Karpas-422 (cell line): ENCODE results near the gene FANCM. TPM values are rescaled to one million over a fixed set of nuclear protein-coding genes. Genes with fewer than 3 reads are reported as not detected.
"Not testable (repeated sequence)": the region's sequence is repeated elsewhere in the genome, so short reads cannot be mapped to it uniquely, and the experiment has no call there.

Experiments
- DNase-seq: peaks from one replicate; pipeline ENCODE4 v3.0.0-alpha.2; 2015
- H2AFZ ChIP-seq: fragments of 200-600 bp; sonication (generic); 2 replicates; pipeline ENCODE4 v1.6.1; 2014; ENCODE audit warnings: antibody characterized with exemption, low read length, mixed read lengths
- H3K27ac ChIP-seq: fragments of 200-600 bp; sonication (generic); 2 replicates; pipeline ENCODE4 v1.5.1; 2014; ENCODE audit warnings: mild to moderate bottlenecking, low read length, moderate library complexity
- H3K27me3 ChIP-seq: fragments of 200-600 bp; sonication (generic); 2 replicates; pipeline ENCODE4 v1.6.1; 2014; ENCODE audit warnings: low read length, mixed read lengths
- H3K36me3 ChIP-seq: fragments of 200-600 bp; sonication (generic); 2 replicates; pipeline ENCODE4 v1.6.1; 2014; ENCODE audit warnings: low read length, mixed read lengths; ENCODE audit not compliant: insufficient read depth
- H3K4me1 ChIP-seq: fragments of 200-600 bp; sonication (generic); 2 replicates; pipeline ENCODE4 v1.6.1; 2014; ENCODE audit warnings: mild to moderate bottlenecking, low read length, mixed read lengths
- H3K4me2 ChIP-seq: fragments of 200-600 bp; sonication (generic); 2 replicates; pipeline ENCODE4 v1.6.1; 2014; ENCODE audit warnings: low read length, low read depth, mild to moderate bottlenecking; ENCODE audit not compliant: poor library complexity, severe bottlenecking
- H3K4me3 ChIP-seq: fragments of 200-600 bp; sonication (generic); 2 replicates; pipeline ENCODE4 v1.5.1; 2014; ENCODE audit warnings: mild to moderate bottlenecking, antibody characterized with exemption, low read length, mixed read lengths
- H3K79me2 ChIP-seq: fragments of 200-600 bp; sonication (generic); 2 replicates; pipeline ENCODE4 v1.6.1; 2014; ENCODE audit warnings: mild to moderate bottlenecking, low read length, mixed read lengths
- H3K9ac ChIP-seq: fragments of 200-600 bp; sonication (generic); 2 replicates; pipeline ENCODE4 v1.6.0; 2014; ENCODE audit warnings: low read length
- H3K9me2 ChIP-seq: fragments of 200-600 bp; sonication (generic), shearing (Covaris generic); replicated peaks from 2 replicates; pipeline ENCODE4 v1.6.0; 2014; ENCODE audit warnings: mild to moderate bottlenecking, low read length, moderate library complexity; ENCODE audit not compliant: insufficient read depth
- H3K9me3 ChIP-seq: fragments of 300-700, 200-600 bp; sonication (generic); 2 replicates; pipeline ENCODE4 v1.6.1; 2014; ENCODE audit warnings: low read length, mixed read lengths
- H4K20me1 ChIP-seq: fragments of 200-600 bp; sonication (generic); 2 replicates; pipeline ENCODE4 v1.6.1; 2014; ENCODE audit warnings: mild to moderate bottlenecking, antibody characterized with exemption, low read length, low read depth; ENCODE audit not compliant: insufficient read depth
- total RNA-seq: library from RNA; depleted of rRNA; stranded (reverse); fragments of >200 nt; shearing (Covaris generic); gene quantifications from 2 replicates; pipeline ENCODE4 v1.2.3, GENCODE V29; 2014; ENCODE audit warnings: low replicate concordance

Gene FANCM
- total RNA-seq, 1 experiment from 2014 or later = 32.2 TPM

- H3K27me3 ChIP-seq, H4K20me1 ChIP-seq, H3K27ac ChIP-seq, H3K4me3 ChIP-seq, H3K9me2 ChIP-seq, H3K4me2 ChIP-seq, H3K9ac ChIP-seq, H3K4me1 ChIP-seq, H3K9me3 ChIP-seq, H2AFZ ChIP-seq, DNase-seq: not testable (repeated sequence)
- H3K79me2 ChIP-seq = peaks cover 33% of the 10 kb centered on the region
- H3K36me3 ChIP-seq = peaks cover 74% of the 10 kb centered on the region
These were observed 78.6 kb downstream of the FANCM start for GRCh38 chr14:45214341-45214740.

GRCh38 chr14:45222485-45223262 lies 86.9 kb downstream of the FANCM start:
- Histone ChIP-seq H3K79me2 (peaks cover 68% of the 10 kb centered on the region), H3K27ac (no peak overlapping the region), H3K9ac (no peak overlapping the region), H3K9me2 (no peaks in the 10 kb centered on the region), H3K4me2 (no peak overlapping the region), H3K27me3 (no peaks in the 10 kb centered on the region), H3K36me3 (peaks cover 82% of the 10 kb centered on the region), H3K4me1 (no peaks in the 10 kb centered on the region), H3K4me3 (no peak overlapping the region), H3K9me3 (no peaks in the 10 kb centered on the region), H4K20me1 (no peaks in the 10 kb centered on the region), H2AFZ (no peak overlapping the region)
- no peak for DNase-seq

- H3K4me2 ChIP-seq = no peak overlapping the region
- H4K20me1 ChIP-seq = peaks cover 3% of the 10 kb centered on the region; the same call in 1 of the 2 replicates
- peaks cover 83% of the 10 kb centered on the region for H3K79me2 ChIP-seq
- H3K9me2 ChIP-seq = no peaks in the 10 kb centered on the region
- H3K36me3 ChIP-seq = peaks cover 93% of the 10 kb centered on the region
- H3K4me3 ChIP-seq = no peak overlapping the region
- H3K27ac ChIP-seq = no peak overlapping the region
- no peak for DNase-seq
- H3K9ac ChIP-seq = no peak overlapping the region
- no peak overlapping the region for H2AFZ ChIP-seq
- H3K27me3 ChIP-seq = no peaks in the 10 kb centered on the region
- H3K9me3 ChIP-seq = no peaks in the 10 kb centered on the region
- no peaks in the 10 kb centered on the region for H3K4me1 ChIP-seq
These were observed 91.8 kb downstream of the FANCM start for GRCh38 chr14:45227566-45227965.

GRCh38 chr14:45238988-45239387 lies 103.3 kb downstream of the FANCM start:
- Histone ChIP-seq H3K9ac (no peak overlapping the region), H3K4me1 (no peaks in the 10 kb centered on the region), H3K9me2 (no peaks in the 10 kb centered on the region), H3K4me3 (no peak overlapping the region), H3K9me3 (no peaks in the 10 kb centered on the region), H3K4me2 (no peak overlapping the region), H3K27me3 (no peaks in the 10 kb centered on the region), H4K20me1 (no peaks in the 10 kb centered on the region), H2AFZ (no peak overlapping the region), H3K27ac (no peak overlapping the region), H3K79me2 (peaks cover 52% of the 10 kb centered on the region), H3K36me3 (peaks cover 36% of the 10 kb centered on the region)
- DNase-seq = no peak

- DNase-seq = no peak
- no peaks in the 10 kb centered on the region for H3K9me2 ChIP-seq
- H3K4me3 ChIP-seq = no peak overlapping the region
- H3K27me3 ChIP-seq = no peaks in the 10 kb centered on the region
- no peaks in the 10 kb centered on the region for H3K4me1 ChIP-seq
- no peak overlapping the region for H3K4me2 ChIP-seq
- H2AFZ ChIP-seq = no peak overlapping the region
- no peak overlapping the region for H3K27ac ChIP-seq
- peaks cover 68% of the 10 kb centered on the region for H3K79me2 ChIP-seq
- peaks cover 52% of the 10 kb centered on the region for H3K36me3 ChIP-seq
- no peaks in the 10 kb centered on the region for H3K9me3 ChIP-seq
- peaks cover 21% of the 10 kb centered on the region for H4K20me1 ChIP-seq
- no peak overlapping the region for H3K9ac ChIP-seq
These were observed 107.0 kb downstream of the FANCM start for GRCh38 chr14:45242706-45243105.

GRCh38 chr14:45246151-45246550 lies 110.4 kb downstream of the FANCM start:
- no peaks in the 10 kb centered on the region for H3K27me3 ChIP-seq
- H3K4me1 ChIP-seq = peaks cover 15% of the 10 kb centered on the region
- H3K9me2 ChIP-seq = no peaks in the 10 kb centered on the region
- H3K27ac ChIP-seq = no peak overlapping the region
- no peak for DNase-seq
- H3K79me2 ChIP-seq = peaks cover 100% of the 10 kb centered on the region
- no peak overlapping the region for H3K4me2 ChIP-seq
- no peak overlapping the region for H3K9ac ChIP-seq
- peaks cover 64% of the 10 kb centered on the region for H3K36me3 ChIP-seq
- no peak overlapping the region for H2AFZ ChIP-seq
- H3K9me3 ChIP-seq = no peaks in the 10 kb centered on the region
- H4K20me1 ChIP-seq = peaks cover 24% of the 10 kb centered on the region
- no peak overlapping the region for H3K4me3 ChIP-seq

- no peaks in the 10 kb centered on the region for H3K9me3 ChIP-seq
- no peak overlapping the region for H3K4me2 ChIP-seq
- H4K20me1 ChIP-seq = peaks cover 30% of the 10 kb centered on the region
- no peak overlapping the region for H3K9ac ChIP-seq
- H3K27ac ChIP-seq = no peak overlapping the region
- H3K27me3 ChIP-seq = no peaks in the 10 kb centered on the region
- no peak overlapping the region for H2AFZ ChIP-seq
- no peaks in the 10 kb centered on the region for H3K9me2 ChIP-seq
- peaks cover 20% of the 10 kb centered on the region for H3K4me1 ChIP-seq
- no peak overlapping the region for H3K4me3 ChIP-seq
- H3K79me2 ChIP-seq = peaks cover 100% of the 10 kb centered on the region
- H3K36me3 ChIP-seq = peaks cover 64% of the 10 kb centered on the region
- no peak for DNase-seq
These were observed 111.0 kb downstream of the FANCM start for GRCh38 chr14:45246691-45247090.

GRCh38 chr14:45247427-45247826 lies 111.7 kb downstream of the FANCM start:
- no peaks in the 10 kb centered on the region for H3K9me2 ChIP-seq
- H3K4me3 ChIP-seq = no peak overlapping the region
- no peak overlapping the region for H3K9ac ChIP-seq
- no peaks in the 10 kb centered on the region for H3K27me3 ChIP-seq
- H4K20me1 ChIP-seq = peaks cover 32% of the 10 kb centered on the region
- H3K4me2 ChIP-seq = no peak overlapping the region
- H3K9me3 ChIP-seq = no peaks in the 10 kb centered on the region
- peaks cover 22% of the 10 kb centered on the region for H3K4me1 ChIP-seq
- H2AFZ ChIP-seq = no peak overlapping the region
- no peak overlapping the region for H3K27ac ChIP-seq
- no peak for DNase-seq
- peaks cover 59% of the 10 kb centered on the region for H3K36me3 ChIP-seq
- H3K79me2 ChIP-seq = peaks cover 100% of the 10 kb centered on the region
